T-helper 1 cell treated with Interleukin-12 subunit alpha and Interleukin-12 subunit beta and Interleukin-4 antibody, amounts not matched to agents 30 ng/mL and 1 ng/mL, for 36 hours (primary cell): ENCODE data around the gene SLC45A1. TPM values are rescaled to one million over a fixed set of nuclear protein-coding genes. Genes with fewer than 3 reads are reported as not detected.

Experiments used
- intact Hi-C: fragments of 100-400 bp; cut with micrococcal nuclease; formaldehyde crosslinking; loops from one replicate; pipeline ENCODE4 v1.15.1; 2024
- total RNA-seq: library from RNA; stranded (reverse); gene quantifications from 2 replicates; pipeline ENCODE4 v1.2.3, GENCODE V29; 2022

The SLC45A1 gene
- total RNA-seq, 1 donor from 2014 or later: 0.51 TPM

GRCh38 chr1:8311068-8311718 is 6.7 kb upstream of the SLC45A1 start:
- intact Hi-C loops: no loop called here

- intact Hi-C loops: no loop called here
These were observed 5.4 kb upstream of the SLC45A1 start for GRCh38 chr1:8312235-8313218.

- intact Hi-C loops: no loop called here
These were observed 4.7 kb upstream of the SLC45A1 start for GRCh38 chr1:8313231-8313630.

- intact Hi-C loops: loop anchor here (1.0 kb wide), 4 partner anchors 35 to 332 kb away; no protein-coding TSS in a partner anchor
These were observed 3.3 kb upstream of the SLC45A1 start for GRCh38 chr1:8314346-8315280.

DNA sequence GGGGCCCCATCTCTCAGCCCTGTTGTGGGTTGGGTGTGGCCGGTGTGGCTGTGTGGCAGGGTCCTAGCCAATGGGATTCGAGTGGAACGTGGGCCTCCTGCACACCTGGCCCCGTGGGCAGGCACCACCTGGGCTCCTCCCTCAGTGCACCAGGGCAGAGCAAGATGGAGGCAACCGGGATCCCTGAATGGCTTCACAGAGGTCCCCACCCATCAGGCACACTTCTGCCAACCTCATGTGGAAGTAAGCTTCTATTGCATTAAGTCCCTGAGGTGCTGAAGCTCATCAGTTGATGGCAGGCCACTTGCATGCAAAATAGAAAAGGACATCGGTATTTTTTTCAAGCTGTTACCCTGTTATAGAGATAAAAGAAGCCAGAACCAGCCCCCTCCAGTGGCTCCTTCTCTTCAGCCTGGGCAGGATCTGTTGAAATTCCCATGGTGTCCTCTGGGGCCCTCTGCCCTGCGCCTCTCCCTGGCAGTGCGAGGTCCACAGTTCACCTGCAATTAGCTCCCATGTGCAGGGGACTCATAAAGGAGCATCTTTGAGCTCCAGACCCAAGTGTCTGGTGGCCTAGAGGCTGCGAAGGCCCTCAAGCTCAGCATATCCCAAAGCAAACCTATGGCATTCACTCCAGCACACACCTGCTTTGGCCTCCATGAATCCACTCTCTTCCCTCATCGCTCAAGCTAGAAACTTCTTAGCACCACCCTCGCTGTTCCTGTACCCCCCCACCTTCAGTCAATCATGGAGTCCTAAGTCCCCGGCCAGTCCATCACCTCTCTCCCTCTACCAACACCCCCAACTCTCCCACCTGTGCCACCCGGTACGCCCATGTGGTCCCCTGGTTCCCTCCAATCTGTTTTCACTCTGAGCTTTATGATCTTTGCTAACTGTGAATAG is 2.1 kb upstream of the SLC45A1 start:
- intact Hi-C loops: no loop called here

DNA sequence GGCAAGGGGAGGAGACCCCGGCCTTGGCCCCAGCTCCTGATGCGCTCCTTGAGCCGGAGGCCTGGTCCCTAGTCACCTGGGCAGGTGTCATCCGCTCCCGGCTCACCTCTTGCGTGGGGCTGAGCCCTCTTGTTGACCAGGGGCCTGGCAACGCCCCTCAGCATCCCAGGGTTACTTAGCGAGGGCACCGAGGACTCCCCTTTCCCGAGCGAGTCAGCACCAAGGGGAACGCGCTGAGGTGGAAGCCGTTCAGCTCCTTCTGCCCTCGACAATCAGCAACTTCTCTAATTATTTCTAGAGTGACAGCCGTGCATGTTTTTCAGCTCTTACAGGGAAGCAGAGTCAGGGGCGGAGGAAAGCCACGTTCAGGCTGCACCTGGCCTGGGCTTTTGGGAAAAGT is 522 bp downstream of the SLC45A1 start:
- intact Hi-C loops: loop anchor here (1.0 kb wide), 2 partner anchors 31 to 292 kb away; partner anchors contain the start of gene ERRFI1

- intact Hi-C loops: no loop called here
These were observed 3.7 kb downstream of the SLC45A1 start for GRCh38 chr1:8321612-8322011.

DNA sequence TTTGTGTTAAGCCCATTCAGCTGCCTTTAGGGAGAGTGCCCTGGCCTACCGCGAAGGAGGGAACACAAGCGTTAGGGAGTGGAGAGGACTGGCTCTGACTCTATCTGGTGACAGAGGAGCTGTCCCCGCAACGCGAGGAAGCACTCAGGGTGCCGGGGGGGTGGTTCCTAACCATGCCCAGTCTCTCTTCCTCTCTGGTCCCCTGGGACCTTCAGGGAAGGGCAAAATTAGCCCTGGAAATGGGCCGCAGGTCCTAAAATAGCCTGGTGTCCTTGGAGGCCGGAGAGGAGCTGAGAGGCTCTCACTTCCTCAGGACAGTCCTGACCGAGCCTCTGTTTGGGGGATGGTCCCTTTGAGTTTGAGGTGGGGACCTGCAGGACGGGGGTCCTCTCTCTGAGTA is 5.8 kb downstream of the SLC45A1 start:
- intact Hi-C loops: no loop called here

DNA sequence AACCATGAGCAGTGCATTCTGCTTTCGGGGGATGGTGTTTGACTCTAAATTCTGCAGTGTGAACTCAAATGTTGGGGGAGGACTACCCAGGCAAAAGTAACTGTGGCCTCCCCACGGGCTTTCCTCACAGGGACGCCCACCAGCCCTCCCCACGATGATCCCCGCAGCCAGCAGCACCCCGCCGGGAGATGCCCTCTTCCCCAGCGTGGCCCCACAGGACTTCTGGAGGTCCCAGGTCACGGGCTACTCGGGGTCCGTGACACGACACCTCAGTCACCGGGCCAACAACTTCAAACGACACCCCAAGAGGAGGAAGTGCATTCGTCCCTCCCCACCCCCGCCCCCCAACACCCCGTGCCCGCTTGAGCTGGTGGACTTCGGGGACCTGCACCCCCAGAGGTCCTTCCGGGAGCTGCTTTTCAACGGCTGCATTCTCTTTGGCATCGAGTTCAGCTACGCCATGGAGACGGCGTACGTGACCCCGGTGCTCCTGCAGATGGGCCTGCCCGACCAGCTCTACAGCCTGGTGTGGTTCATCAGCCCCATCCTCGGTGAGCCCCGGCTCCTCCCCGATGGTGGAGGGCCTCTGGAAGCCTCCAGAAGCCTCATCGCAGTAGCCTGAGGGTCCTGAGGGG is 6.4 kb downstream of the SLC45A1 start:
- intact Hi-C loops: no loop called here

- intact Hi-C loops: no loop called here
These were observed 7.9 kb downstream of the SLC45A1 start for GRCh38 chr1:8325771-8326170.

GRCh38 chr1:8326265-8326664 is 8.4 kb downstream of the SLC45A1 start:
- intact Hi-C loops: no loop called here

- intact Hi-C loops: no loop called here
These were observed 10.4 kb downstream of the SLC45A1 start for GRCh38 chr1:8328271-8328670.

- intact Hi-C loops: no loop called here
These were observed 11.5 kb downstream of the SLC45A1 start for GRCh38 chr1:8329439-8329838.

DNA sequence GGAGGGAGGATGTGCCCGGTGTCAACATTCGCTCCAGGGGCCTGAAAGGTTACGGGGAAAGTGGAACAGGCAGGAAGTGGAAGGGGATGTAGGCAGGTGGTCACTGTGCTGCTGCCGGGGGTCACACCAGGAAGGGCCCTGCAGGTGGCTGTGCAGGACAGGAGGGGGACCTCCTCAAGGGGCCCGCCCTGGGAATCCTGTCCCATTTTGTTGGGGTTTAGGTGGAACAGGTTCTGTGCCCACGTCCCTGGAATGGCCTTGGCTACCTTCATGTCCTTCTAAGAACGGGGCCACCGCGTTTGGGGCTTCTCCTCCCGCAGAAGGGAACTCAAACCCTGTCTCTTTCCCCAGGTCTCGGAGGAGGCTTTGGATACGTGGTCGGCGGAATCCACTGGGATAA is 11.9 kb downstream of the SLC45A1 start:
- intact Hi-C loops: no loop called here

DNA sequence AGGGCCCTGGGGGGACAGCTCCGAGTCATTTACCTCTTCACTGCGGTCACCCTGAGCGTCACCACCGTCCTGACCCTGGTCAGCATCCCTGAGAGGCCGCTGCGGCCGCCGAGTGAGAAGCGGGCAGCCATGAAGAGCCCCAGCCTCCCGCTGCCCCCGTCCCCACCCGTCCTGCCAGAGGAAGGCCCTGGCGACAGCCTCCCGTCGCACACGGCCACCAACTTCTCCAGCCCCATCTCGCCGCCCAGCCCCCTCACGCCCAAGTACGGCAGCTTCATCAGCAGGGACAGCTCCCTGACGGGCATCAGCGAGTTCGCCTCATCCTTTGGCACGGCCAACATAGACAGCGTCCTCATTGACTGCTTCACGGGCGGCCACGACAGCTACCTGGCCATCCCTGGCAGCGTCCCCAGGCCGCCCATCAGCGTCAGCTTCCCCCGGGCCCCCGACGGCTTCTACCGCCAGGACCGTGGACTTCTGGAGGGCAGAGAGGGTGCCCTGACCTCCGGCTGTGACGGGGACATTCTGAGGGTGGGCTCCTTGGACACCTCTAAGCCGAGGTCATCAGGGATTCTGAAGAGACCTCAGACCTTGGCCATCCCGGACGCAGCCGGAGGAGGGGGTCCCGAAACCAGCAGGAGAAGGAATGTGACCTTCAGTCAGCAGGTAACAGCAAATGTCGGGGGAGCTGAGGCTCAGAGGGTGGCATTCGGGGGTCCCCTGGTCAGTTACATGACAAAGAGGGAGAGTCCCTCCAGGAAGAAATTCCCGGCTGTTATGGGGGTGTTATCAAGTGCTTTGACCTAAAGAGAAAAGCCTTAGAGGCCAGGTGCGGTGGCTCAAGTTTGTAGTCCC is 12.6 kb downstream of the SLC45A1 start:
- intact Hi-C loops: no loop called here

DNA sequence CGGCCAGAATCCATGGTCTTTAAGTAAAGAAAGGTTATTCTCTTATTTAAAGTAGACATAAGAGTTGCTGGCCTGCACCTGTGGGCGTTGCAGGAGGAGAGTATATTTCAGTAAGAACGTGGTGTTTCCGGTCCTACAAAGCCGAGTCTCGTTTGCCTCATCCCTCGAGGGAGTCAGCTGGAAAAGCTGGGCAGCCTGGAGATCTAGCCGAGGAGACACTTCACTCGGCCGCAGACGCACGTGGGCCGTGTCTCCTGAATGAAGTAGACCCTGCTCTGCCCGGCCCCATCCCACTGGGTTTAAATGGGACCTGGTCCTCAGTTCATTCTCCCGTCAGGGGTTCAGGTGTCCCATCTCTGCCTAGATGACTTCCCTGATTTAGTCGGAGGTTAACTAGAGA is 14.9 kb downstream of the SLC45A1 start:
- intact Hi-C loops: no loop called here

DNA sequence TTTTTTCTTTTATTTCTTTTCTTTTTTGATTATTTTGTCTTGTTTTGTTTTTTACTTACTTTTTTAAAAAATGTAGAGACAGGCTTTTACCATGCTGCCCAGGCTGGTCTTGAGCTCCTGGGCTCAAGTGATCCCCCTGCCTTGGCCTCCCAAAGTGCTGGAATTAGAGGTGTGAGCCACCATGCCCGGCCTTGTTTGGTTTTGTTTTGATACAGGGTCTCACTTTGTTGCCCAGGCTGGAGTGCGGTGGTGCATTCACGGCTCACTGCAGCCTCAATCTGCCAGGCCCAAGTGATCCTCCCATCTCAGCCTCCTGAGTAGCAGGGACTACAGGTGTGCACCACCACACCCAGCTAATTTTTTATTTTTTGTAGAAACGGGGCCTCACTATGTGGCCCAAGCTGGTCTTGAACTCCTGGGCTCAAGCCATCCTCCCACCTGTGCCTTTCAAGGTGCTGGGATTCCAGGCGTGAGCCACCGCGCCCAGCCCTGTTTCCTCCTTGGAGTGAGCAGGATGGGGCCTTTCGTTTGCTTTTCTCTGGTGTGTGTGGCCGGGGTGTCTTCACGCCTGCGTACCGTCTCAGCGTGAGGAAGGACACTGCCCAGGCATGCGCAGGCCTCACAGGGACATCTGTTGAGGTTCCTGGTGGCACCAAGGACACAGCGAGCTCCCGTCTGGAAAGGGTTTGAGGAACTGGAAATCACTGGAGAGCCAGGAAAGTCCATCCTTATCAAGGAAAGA is 15.5 kb downstream of the SLC45A1 start:
- intact Hi-C loops: no loop called here
